GM19467 (cell line): ENCODE measurements around the gene CHPT1.
"Not testable (repeated sequence)": the region's sequence is repeated elsewhere in the genome, so short reads cannot be mapped to it uniquely, and the experiment has no call there.

Source experiments
- ATAC-seq: cut with Tn5 transposase; IDR thresholded peaks from one replicate; pipeline ENCODE4 v1.9.1; 2021; ENCODE audit warnings: mild to moderate bottlenecking, moderate library complexity; ENCODE audit not compliant: unreplicated experiment

CHPT1 gene

GRCh38 chr12:101697197-101697929, at the start of gene CHPT1:
Gene CHPT1, plus strand, starts transcription at chr12:101697640. Its CDS starts 222 bp downstream, at chr12:101697862.
- ATAC-seq: peak; percentile 65

GRCh38 chr12:101647711-101648110, 49.7 kb upstream of the CHPT1 start:
- ATAC-seq: no peak

GRCh38 chr12:101648195-101648594, 49.2 kb upstream of the CHPT1 start:
- no peak for ATAC-seq

- no peak for ATAC-seq
These were observed 46.9 kb upstream of the CHPT1 start for GRCh38 chr12:101650346-101651117.

- no peak for ATAC-seq
These were observed 44.4 kb upstream of the CHPT1 start for GRCh38 chr12:101653030-101653429.

GRCh38 chr12:101653503-101653902, 43.9 kb upstream of the CHPT1 start:
- no peak for ATAC-seq

GRCh38 chr12:101654442-101654841, 43.0 kb upstream of the CHPT1 start:
- ATAC-seq: no peak

GRCh38 chr12:101655393-101655792, 42.0 kb upstream of the CHPT1 start:
- no peak for ATAC-seq

GRCh38 chr12:101660662-101661061, 36.8 kb upstream of the CHPT1 start:
- not testable (repeated sequence) for ATAC-seq

GRCh38 chr12:101663298-101663697, 34.1 kb upstream of the CHPT1 start:
- no peak for ATAC-seq

GRCh38 chr12:101664992-101665391, 32.4 kb upstream of the CHPT1 start:
- ATAC-seq: no peak

GRCh38 chr12:101666052-101666728, 31.2 kb upstream of the CHPT1 start:
- ATAC-seq: no peak

GRCh38 chr12:101667591-101667990, 29.8 kb upstream of the CHPT1 start:
- no peak for ATAC-seq

- no peak for ATAC-seq
These were observed 27.3 kb upstream of the CHPT1 start for GRCh38 chr12:101670007-101670671.

GRCh38 chr12:101671157-101671791, 26.2 kb upstream of the CHPT1 start:
- ATAC-seq: peak; percentile 92

GRCh38 chr12:101671833-101672232, 25.6 kb upstream of the CHPT1 start:
- no peak for ATAC-seq

GRCh38 chr12:101675555-101675954, 21.9 kb upstream of the CHPT1 start:
- no peak for ATAC-seq

- ATAC-seq: not testable (repeated sequence)
These were observed 20.9 kb upstream of the CHPT1 start for GRCh38 chr12:101676497-101676896.

- no peak for ATAC-seq
These were observed 19.4 kb upstream of the CHPT1 start for GRCh38 chr12:101678081-101678480.

GRCh38 chr12:101680240-101680639, 17.2 kb upstream of the CHPT1 start:
- ATAC-seq: no peak

- ATAC-seq: no peak
These were observed 16.8 kb upstream of the CHPT1 start for GRCh38 chr12:101680647-101681046.
